ENCODE results near the gene PNKP. TPM values are rescaled to one million over a fixed set of nuclear protein-coding genes. Genes with fewer than 3 reads are reported as not detected.

The PNKP gene
- total RNA-seq, 3 donors from 2014 or later = 84.3 to 114 (median 111) TPM

- Histone ChIP-seq H3K4me3 (no peak overlapping the region), H3K4me1 (ENCODE audit: low read depth) (peaks cover 35% of the 10 kb centered on the region), H3K36me3 (ENCODE audit: low read depth) (no peaks in the 10 kb centered on the region), H3K9me3 (no peaks in the 10 kb centered on the region)
- intact Hi-C loops (cut with DNase I, micrococcal nuclease) = no loop called here
- no peak for TF ChIP-seq CTCF (IDR thresholded peaks at IDR 0.05)
- DNase-seq = no peak
- ATAC-seq = no peak
Observed at GRCh38 chr19:49871349-49871985, 4.1 kb upstream of the PNKP start.

GRCh38 chr19:49870309-49870901 lies 3.0 kb upstream of the PNKP start:
- DNase-seq (peak in 2 of 3 donors; percentile 39 to 73), ATAC-seq (no peak)
- Histone ChIP-seq H3K4me3 (peak overlapping the region; percentile 9), H3K4me1 (ENCODE audit: low read depth) (peaks cover 41% of the 10 kb centered on the region), H3K9me3 (no peaks in the 10 kb centered on the region), H3K36me3 (ENCODE audit: low read depth) (no peaks in the 10 kb centered on the region)
- intact Hi-C loops (cut with DNase I, micrococcal nuclease) = no loop called here
- no peak for TF ChIP-seq CTCF (IDR thresholded peaks at IDR 0.05)

- TF ChIP-seq CTCF (IDR thresholded peaks at IDR 0.05) = peak; percentile 34
- peak; percentile 80 for ATAC-seq
Observed at GRCh38 chr19:49869484-49870308, 2.3 kb upstream of the PNKP start.

GRCh38 chr19:49869009-49869483 lies 1.7 kb upstream of the PNKP start:
- ATAC-seq (peak; percentile 1), DNase-seq (no peak)
- peak overlapping the region; percentile 9 for H3K4me3 ChIP-seq
- H3K9me3 ChIP-seq = no peaks in the 10 kb centered on the region
- TF ChIP-seq CTCF (IDR thresholded peaks at IDR 0.05) = no peak
- peaks cover 4% of the 10 kb centered on the region for H3K36me3 ChIP-seq (ENCODE audit: low read depth)
- H3K4me1 ChIP-seq (ENCODE audit: low read depth) = peaks cover 39% of the 10 kb centered on the region
- intact Hi-C loops (cut with DNase I, micrococcal nuclease) = no loop called here

More at GRCh38 chr19:49869484-49870308, 2.3 kb upstream of the PNKP start:
- H3K9me3 ChIP-seq = no peaks in the 10 kb centered on the region
- peak overlapping the region; percentile 9 for H3K4me3 ChIP-seq
- peak; percentile 96 to 98 (median 96) for DNase-seq
- H3K36me3 ChIP-seq (ENCODE audit: low read depth) = no peaks in the 10 kb centered on the region
- peaks cover 39% of the 10 kb centered on the region for H3K4me1 ChIP-seq (ENCODE audit: low read depth)
- intact Hi-C loops (cut with DNase I, micrococcal nuclease) = no loop called here

- no peak for TF ChIP-seq CTCF (IDR thresholded peaks at IDR 0.05)
- Histone ChIP-seq H3K4me1 (ENCODE audit: low read depth) (peaks cover 29% of the 10 kb centered on the region), H3K4me3 (no peak overlapping the region), H3K36me3 (ENCODE audit: low read depth) (peaks cover 9% of the 10 kb centered on the region), H3K9me3 (no peaks in the 10 kb centered on the region)
- DNase-seq (no peak), ATAC-seq (no peak)
- intact Hi-C loops (cut with DNase I, micrococcal nuclease) = no loop called here
Observed at GRCh38 chr19:49864890-49865289, 2.5 kb downstream of the PNKP start.
